ENCODE measurements around the gene PACC1.

The PACC1 gene

DNA sequence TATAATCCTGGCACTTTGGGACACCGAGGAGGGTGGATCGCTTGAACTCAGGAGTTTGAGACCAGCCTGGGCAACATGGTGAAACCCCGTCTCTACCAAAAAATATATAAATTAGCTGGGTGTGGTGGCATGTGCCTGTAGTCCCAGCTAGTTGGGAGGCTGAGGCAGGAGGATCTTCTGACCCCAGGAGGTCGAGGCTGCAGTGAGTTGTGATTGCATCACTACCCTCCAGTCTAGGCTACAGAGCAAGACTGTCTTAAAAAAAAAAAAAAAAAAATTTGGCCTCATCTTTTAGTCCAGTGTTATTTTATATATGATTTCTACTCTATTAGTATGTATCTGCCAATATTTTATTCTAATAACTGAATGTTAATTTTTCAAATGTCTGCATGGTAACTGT is 69.8 kb downstream of the PACC1 start:
- no peak overlapping the region for H3K4me3 ChIP-seq (replicated peaks; ENCODE audit: insufficient read depth, low read length)
- TF ChIP-seq GABPA (IDR thresholded peaks at IDR 0.05; ENCODE audit: low read depth) (no peak), POLR2AphosphoS5 (IDR thresholded peaks at IDR 0.05; ENCODE audit: low read depth) (no peak), SPI1 (IDR thresholded peaks at IDR 0.05; ENCODE audit: borderline replicate concordance, low read depth) (no peak)
- TF ChIP-seq, protein P1, sequence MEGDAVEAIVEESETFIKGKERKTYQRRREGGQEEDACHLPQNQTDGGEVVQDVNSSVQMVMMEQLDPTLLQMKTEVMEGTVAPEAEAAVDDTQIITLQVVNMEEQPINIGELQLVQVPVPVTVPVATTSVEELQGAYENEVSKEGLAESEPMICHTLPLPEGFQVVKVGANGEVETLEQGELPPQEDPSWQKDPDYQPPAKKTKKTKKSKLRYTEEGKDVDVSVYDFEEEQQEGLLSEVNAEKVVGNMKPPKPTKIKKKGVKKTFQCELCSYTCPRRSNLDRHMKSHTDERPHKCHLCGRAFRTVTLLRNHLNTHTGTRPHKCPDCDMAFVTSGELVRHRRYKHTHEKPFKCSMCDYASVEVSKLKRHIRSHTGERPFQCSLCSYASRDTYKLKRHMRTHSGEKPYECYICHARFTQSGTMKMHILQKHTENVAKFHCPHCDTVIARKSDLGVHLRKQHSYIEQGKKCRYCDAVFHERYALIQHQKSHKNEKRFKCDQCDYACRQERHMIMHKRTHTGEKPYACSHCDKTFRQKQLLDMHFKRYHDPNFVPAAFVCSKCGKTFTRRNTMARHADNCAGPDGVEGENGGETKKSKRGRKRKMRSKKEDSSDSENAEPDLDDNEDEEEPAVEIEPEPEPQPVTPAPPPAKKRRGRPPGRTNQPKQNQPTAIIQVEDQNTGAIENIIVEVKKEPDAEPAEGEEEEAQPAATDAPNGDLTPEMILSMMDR (IDR thresholded peaks at IDR 0.05; ENCODE audit: insufficient read depth, low read length), result no peak
- TF ChIP-seq, protein P2, sequence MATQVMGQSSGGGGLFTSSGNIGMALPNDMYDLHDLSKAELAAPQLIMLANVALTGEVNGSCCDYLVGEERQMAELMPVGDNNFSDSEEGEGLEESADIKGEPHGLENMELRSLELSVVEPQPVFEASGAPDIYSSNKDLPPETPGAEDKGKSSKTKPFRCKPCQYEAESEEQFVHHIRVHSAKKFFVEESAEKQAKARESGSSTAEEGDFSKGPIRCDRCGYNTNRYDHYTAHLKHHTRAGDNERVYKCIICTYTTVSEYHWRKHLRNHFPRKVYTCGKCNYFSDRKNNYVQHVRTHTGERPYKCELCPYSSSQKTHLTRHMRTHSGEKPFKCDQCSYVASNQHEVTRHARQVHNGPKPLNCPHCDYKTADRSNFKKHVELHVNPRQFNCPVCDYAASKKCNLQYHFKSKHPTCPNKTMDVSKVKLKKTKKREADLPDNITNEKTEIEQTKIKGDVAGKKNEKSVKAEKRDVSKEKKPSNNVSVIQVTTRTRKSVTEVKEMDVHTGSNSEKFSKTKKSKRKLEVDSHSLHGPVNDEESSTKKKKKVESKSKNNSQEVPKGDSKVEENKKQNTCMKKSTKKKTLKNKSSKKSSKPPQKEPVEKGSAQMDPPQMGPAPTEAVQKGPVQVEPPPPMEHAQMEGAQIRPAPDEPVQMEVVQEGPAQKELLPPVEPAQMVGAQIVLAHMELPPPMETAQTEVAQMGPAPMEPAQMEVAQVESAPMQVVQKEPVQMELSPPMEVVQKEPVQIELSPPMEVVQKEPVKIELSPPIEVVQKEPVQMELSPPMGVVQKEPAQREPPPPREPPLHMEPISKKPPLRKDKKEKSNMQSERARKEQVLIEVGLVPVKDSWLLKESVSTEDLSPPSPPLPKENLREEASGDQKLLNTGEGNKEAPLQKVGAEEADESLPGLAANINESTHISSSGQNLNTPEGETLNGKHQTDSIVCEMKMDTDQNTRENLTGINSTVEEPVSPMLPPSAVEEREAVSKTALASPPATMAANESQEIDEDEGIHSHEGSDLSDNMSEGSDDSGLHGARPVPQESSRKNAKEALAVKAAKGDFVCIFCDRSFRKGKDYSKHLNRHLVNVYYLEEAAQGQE (IDR thresholded peaks at IDR 0.05; ENCODE audit: insufficient replicate concordance, low read depth), result no peak
- no peak for DNase-seq (ENCODE audit: low read depth in 1 of 2, low spot score in 1 of 2)
- no peak overlapping the region for H3K27ac ChIP-seq (replicated peaks)
- no peaks in the 10 kb centered on the region for H3K27me3 ChIP-seq (ENCODE audit: insufficient read depth, poor library complexity, severe bottlenecking)

DNA sequence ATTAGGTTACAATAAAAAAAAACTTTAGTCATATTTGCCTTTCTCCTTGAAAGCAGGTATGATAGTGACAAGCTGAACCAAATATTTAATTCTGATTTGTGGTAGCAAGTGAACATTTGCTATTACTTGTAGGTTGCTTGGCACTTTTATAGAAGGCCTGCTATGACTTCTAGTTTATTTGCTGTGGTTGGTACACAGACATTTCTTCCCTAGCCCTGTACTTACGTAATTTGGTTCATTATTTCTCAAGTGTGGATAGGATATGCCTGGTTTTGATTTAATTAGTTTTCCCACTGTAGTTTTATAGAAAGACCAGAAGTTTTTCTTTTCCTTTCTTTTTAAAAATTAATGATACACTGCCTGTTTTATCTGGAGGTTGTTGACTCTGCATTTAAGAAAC is 73.6 kb downstream of the PACC1 start:
- no peaks in the 10 kb centered on the region for H3K27me3 ChIP-seq (ENCODE audit: insufficient read depth, poor library complexity, severe bottlenecking)
- no peak overlapping the region for H3K27ac ChIP-seq (replicated peaks)
- H3K4me3 ChIP-seq (replicated peaks; ENCODE audit: insufficient read depth, low read length), result no peak overlapping the region
- no peak for DNase-seq (ENCODE audit: low read depth in 1 of 2, low spot score in 1 of 2)
- TF ChIP-seq SPI1 (IDR thresholded peaks at IDR 0.05; ENCODE audit: borderline replicate concordance, low read depth) (no peak), POLR2AphosphoS5 (IDR thresholded peaks at IDR 0.05; ENCODE audit: low read depth) (no peak)
- TF ChIP-seq, protein P1 (IDR thresholded peaks at IDR 0.05; ENCODE audit: insufficient read depth, low read length), result no peak

DNA sequence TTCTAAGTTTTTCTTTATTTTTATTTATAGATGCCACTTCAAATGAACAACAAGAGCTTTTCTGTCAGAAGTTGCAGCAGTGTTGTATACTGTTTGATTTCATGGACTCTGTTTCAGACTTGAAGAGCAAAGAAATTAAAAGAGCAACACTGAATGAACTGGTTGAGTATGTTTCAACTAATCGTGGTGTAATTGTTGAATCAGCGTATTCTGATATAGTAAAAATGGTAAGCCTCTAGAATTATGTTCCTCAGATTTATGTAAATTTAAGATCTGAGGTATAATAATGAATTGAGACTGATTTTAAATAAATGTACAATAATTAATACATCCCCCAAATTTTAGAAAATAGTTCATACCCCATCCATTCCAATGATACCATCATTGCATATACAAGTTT is 85.6 kb downstream of the PACC1 start:
- Histone ChIP-seq H3K4me3 (replicated peaks; ENCODE audit: insufficient read depth, low read length) (no peak overlapping the region), H3K27ac (replicated peaks) (no peak overlapping the region), H3K27me3 (ENCODE audit: insufficient read depth, poor library complexity, severe bottlenecking) (no peaks in the 10 kb centered on the region)
- TF ChIP-seq, protein P1 (IDR thresholded peaks at IDR 0.05; ENCODE audit: insufficient read depth, low read length), result no peak
- TF ChIP-seq SPI1 (IDR thresholded peaks at IDR 0.05; ENCODE audit: borderline replicate concordance, low read depth) (no peak), POLR2AphosphoS5 (IDR thresholded peaks at IDR 0.05; ENCODE audit: low read depth) (no peak), GABPA (IDR thresholded peaks at IDR 0.05; ENCODE audit: low read depth) (no peak)
- TF ChIP-seq, protein P2 (IDR thresholded peaks at IDR 0.05; ENCODE audit: insufficient replicate concordance, low read depth), result no peak
- DNase-seq (ENCODE audit: low read depth in 1 of 2, low spot score in 1 of 2), result no peak

DNA sequence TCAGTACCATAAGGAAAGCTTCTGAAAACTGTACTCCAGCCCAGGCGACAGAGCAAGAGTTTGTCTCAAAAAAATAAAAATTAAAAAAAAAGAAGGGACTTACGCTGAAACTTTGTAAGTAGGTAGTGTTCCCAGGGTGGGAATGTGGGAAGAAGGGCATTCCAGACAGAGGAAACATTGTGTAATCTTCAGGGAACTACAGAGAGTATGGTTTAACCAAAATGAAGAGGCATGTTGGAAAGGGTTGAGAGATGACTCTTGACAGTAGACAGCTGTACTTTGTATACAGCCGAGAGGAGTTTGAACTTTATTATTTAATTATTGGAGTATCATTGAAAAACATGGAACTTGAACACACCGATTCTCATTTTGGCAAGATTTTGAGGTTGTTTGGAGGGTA is 86.4 kb downstream of the PACC1 start:
- Histone ChIP-seq H3K4me3 (replicated peaks; ENCODE audit: insufficient read depth, low read length) (no peak overlapping the region), H3K27me3 (ENCODE audit: insufficient read depth, poor library complexity, severe bottlenecking) (no peaks in the 10 kb centered on the region), H3K27ac (replicated peaks) (no peak overlapping the region)
- TF ChIP-seq SPI1 (IDR thresholded peaks at IDR 0.05; ENCODE audit: borderline replicate concordance, low read depth) (no peak), POLR2AphosphoS5 (IDR thresholded peaks at IDR 0.05; ENCODE audit: low read depth) (no peak), GABPA (IDR thresholded peaks at IDR 0.05; ENCODE audit: low read depth) (no peak)
- TF ChIP-seq, protein P2 (IDR thresholded peaks at IDR 0.05; ENCODE audit: insufficient replicate concordance, low read depth), result no peak
- TF ChIP-seq, protein P1 (IDR thresholded peaks at IDR 0.05; ENCODE audit: insufficient read depth, low read length), result no peak
- no peak for DNase-seq (ENCODE audit: low read depth in 1 of 2, low spot score in 1 of 2)
